Stimulated activated CD4-positive, alpha-beta T cell treated with anti-CD3 and anti-CD28 coated beads, Interleukin-2, amount 100 ng/mL, for 24 hours (primary cell): ENCODE data around the gene CSF2RB.

Experiments
- DNase-seq, 2 donors: peaks; one replicate each; pipeline ENCODE4 v3.0.0-alpha.2; 2020

Gene CSF2RB

DNA sequence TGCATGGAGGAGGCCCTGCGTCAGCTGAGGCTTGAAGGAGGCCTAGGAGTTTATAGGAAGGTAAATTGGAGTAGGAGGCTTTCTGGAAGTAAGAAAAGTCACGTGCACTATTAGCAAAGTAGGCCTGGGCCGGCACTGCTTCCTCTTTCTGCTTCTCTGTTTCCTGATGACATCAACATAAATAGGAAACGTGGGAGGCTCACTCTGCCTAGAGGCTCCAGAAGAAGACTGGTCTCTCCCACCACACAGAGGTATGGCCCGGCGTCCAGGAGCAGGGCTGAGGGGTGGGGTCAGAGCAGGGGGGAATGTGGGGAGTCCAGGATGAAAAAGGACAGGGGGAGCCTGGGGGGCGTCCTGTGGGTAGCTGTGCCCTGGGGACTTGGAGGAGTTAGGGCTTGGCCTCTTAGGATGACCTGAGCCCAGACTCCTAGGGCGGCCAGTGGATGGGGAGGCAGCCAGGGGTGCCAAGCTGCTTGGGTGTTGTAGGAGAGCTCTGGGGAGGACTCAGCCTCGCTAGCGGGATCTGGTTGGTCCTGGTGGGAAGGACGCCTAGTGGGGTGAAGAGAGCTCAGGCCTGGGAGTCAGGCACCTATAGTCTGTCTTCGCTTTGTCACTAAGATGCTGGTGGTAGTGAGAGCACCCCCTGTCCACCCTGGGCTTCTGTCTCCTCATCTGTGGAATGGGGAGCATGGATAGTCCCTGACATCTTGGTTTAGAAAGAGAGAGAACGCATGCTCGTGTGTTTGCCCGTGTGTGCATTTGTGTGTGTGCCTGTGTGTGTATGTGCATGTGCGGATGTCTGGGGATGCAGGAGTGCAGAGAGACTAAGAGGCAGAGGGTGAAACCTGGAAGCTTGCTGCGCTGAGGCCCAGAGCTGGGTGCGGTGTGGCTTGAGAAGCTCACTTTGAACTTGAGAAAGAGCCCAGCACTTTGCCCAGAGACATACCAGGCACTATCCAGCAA, at the start of gene CSF2RB:
Gene CSF2RB (plus strand): TSS at position 202 of the 963 bp plus-strand sequence. CDS start 8,580 bp downstream, outside the sequence.
- no peak for DNase-seq

- DNase-seq: no peak
Observed at GRCh38 chr22:36863979-36864378, 49.4 kb upstream of the CSF2RB start.

DNA sequence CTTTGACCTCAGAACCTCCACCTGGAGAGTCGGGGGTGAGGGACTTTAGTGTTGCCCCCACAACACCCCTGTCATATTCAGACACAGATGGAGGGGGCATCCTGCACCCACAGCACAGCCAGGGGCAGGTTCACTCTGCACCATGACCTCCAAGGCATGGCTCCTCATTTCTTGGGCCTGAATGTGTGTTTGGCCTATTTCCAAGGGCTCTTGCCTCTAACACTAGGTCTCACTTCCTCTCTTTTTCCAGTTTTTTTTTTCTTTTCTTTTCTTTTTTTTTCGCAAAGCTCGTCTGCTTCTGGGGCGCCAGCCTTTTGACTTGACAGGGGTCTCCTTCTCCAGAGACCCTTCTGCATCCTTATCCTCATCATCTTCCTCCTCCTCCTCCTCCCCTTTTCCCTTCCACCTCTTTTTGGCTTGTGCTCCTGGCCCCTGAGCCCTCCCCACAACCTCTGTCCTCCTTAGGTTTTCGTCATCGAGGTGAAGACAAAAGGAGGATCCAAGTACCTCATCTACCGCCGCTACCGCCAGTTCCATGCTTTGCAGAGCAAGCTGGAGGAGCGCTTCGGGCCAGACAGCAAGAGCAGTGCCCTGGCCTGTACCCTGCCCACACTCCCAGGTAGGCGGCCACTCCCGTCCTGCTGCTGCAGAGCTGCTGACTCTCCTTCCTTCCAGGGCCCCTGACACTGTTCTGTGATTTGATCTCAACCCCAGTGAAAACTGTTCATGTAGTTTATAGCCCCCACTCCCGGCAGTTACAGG, 48.8 kb upstream of the CSF2RB start:
- no peak for DNase-seq

DNA sequence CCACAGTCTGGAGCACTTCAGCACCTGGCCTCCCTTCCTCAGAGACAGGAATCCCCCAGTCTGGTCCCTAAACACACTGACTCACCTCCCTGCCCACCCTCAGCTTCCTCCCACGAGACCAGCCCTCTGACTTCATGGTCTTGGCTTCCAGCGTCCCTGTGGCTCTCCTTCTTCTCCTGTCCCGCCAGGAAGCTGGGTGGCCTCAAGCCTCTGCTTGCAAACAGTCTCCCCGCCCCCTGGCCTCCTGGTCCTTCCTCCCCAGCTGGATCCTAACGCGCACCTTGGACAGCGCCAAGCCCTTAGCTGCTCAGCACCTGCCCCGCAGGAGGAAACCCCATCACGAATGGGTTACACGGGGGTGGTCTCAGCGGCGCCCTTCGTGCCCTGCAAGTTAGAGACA, 48.1 kb upstream of the CSF2RB start:
- no peak for DNase-seq

DNA sequence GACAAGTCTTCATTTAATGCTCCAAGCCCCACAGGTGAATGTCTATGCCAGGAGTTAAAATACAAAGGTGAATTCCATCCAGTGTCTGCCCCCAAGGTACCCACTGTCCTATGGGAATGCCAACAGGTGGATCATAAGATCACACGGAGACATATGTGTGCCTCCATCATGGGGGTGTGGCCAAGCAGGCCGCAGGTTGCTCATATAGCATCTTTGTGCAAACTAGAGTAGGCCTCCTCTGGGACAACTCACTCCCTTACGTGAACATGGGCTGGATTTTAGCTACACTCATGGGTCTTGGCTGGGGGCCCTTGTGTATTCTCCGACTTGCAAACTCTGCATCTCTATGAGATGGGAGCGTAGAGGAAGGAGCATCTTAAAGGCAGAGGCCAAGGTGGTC, 45.7 kb upstream of the CSF2RB start:
- no peak for DNase-seq

DNA sequence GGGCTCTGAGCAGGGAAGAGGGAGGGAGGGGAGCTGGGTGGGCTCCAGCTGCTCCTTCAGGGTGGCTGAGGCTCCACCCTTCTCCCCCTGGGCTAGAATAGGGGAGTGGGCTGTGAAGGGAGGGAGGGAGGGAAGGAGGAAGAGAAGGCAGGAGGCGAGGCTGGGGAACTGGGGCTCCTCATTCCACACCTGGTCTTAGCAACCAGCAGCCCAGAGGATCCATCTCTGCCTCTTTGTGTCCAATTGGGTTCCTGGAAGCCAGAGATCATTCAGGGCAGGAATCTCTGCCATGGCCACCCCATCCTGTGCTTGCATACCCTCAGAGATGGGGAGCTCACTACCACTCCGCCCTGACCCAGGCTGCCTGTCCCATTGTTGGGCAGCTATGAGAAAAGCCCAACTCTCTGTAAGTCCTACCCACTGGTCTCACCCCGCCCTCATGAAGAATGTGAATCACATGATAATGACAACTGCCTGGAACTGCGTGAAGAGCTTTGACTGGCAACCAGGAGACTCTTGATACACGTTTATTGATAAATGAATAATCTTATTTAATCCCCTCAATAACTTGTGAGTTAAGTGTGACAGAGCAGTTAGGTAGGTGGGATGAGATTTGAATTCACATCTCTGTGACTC, 44.8 kb upstream of the CSF2RB start:
- DNase-seq: no peak

GRCh38 chr22:36870250-36870649, 43.2 kb upstream of the CSF2RB start:
- DNase-seq: no peak

GRCh38 chr22:36871669-36872081, 41.8 kb upstream of the CSF2RB start:
- DNase-seq: no peak

DNA sequence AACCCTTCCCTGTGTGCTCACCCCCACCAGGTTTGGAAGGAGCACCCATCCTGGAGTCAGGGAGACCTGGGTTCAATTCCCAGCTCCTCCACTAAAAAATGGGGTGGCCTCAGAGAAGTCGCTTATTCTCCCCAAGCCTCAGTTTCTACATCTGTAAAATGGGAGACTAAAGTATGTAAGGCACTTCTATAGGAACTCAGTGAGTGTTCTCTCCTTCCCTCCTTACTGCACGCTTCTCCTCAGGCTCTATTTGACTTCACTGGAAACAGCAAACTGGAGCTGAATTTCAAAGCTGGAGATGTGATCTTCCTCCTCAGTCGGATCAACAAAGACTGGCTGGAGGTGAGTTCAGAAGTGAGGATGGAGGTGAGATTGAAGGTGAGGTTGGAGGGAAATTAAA, 41.3 kb upstream of the CSF2RB start:
- no peak for DNase-seq

DNA sequence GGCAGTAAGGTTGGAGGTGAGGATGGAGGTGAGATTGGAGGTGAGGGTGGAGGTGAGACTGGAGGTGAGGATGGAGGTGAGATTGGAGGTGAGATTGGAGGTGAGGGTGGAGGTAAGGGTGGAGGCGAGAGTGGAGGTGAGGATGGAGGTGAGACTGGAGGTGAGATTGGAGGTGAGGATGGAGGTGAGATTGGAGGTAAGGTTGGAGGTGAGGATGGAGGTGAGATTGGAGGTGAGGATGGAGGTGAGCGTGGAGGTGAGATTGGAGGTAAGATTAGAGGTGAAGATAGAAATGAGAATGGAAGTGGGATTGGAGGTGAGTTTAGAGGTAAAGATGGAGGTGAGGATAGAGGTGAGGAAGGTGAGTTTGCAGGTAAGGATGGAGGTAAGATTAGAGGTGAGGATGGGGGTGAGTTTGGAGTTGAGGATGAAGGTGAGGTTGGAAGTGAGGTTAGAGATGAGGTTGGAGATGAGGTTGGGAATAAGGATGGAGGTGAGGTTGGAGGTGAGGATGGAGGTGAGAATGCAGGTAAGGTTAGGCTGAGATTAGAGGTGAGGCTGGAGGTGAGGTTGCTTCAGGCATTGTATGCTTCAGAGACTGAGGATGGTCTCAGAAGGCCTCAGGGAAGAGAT, 40.4 kb upstream of the CSF2RB start:
- no peak for DNase-seq

DNA sequence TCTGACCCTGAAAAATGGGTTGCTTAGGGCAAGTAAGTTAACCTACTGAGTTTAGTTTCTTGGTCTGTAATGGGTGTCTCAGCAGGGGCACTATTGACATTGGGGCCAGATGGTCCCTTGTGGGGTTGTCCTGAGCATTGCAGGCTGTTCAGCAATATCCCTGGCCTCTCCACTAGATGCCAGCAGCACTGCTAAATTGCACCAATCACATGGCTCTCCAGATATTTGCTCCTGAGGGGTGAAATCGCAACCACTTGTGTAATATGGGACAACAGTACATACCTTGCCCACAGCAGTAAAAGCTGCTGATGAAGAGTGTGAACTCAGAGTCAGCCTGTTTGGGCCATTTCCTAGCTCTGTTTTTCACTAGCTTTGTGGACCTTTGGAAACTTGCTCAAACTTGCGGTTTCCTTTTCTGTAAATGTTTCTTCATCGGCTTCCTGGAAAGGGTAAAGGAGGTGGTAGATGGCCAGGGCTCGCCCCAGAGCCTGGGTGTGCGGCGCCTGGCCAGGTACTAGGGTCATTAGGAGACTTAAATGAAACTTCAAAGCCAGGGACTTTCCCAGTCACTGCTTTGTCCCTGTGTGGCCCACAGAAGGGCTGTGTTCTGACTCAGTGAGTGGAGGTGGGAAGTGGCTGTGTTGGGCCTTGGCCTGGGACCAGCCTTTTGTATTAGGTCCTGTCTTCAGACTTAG, 39.7 kb upstream of the CSF2RB start:
- DNase-seq: peak; percentile 34 to 44

GRCh38 chr22:36874309-36874696, 39.1 kb upstream of the CSF2RB start:
- no peak for DNase-seq

DNA sequence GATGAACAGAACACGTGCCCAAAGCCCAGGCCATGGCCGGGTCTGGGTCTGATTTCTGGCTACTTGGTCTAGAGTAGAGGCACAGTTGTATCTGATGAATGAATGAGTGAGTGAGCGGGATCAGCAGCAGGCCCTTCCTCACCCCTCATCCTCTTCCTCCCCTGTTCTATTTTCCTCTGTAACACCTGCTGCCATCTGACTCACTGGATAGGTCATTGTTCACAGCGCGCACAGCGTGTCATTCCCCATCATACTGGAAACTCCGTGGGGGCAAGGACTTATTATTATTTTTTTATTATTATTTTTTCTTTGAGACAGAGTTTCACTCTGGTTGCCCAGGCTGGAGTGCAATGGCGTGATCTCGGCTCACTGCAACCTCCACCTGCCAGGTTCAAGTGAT, 38.7 kb upstream of the CSF2RB start:
- DNase-seq: no peak

DNA sequence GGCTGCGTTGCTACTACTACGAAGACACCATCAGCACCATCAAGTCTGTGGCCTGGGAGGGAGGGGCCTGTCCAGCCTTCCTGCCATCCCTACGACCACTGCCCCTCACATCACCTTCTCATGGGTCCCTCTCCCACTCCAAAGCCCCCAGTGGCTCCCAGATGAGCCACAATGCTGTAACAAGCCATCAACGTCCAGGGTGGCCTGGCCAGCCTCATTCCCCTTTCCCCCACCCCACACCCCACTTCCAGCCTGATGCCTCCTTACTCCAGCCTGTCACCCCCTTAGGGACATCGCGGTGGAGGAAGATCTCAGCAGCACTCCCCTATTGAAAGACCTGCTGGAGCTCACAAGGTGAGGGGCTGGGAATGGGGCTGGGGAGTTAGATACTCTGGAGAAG, 37.7 kb upstream of the CSF2RB start:
- DNase-seq: no peak

GRCh38 chr22:36879775-36880174, 33.7 kb upstream of the CSF2RB start:
- no peak for DNase-seq

- no peak for DNase-seq
Observed at GRCh38 chr22:36881504-36882245, 31.8 kb upstream of the CSF2RB start.

- no peak for DNase-seq
Observed at GRCh38 chr22:36884349-36885158, 28.9 kb upstream of the CSF2RB start.

DNA sequence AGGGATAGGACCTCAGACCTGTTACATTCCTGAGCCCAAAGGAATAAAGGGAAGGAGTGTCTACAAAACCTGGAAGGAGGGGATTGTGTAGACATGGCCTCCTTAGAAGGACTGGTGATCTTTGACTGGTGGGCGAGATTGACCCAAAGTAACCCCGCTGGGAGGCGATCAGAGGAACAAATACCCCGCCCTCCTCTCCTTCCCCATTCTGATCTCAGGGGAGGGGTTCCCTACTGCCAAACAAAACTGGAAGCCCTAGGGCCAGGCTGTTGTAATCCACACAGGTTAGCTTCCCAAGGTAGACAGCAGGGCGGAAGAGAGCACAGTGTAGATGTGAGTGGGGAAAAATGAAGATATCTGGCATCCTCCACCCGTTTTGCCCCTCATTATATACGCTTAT, 28.0 kb upstream of the CSF2RB start:
- no peak for DNase-seq

GRCh38 chr22:36886016-36886415, 27.4 kb upstream of the CSF2RB start:
- DNase-seq: no peak

DNA sequence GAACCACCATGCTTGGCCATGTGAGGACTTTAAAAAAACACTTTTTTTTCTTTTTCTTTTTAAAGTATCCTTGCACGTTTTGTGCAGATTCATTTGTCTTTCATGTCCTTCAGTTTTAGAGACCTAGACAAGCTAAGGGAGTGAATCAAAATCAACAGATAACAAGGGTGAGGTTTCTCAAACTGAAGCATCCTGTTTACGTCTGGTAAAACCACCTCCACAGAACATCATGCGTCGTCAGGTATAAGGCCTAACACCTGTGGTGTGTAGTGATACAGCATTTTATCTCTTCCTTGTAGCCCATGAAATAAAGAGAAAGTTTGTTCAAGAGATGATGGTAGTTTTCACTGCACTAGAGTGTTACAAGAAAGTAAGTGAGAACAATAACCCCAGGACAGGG, 26.3 kb upstream of the CSF2RB start:
- no peak for DNase-seq

- DNase-seq: no peak
Observed at GRCh38 chr22:36891646-36892045, 21.8 kb upstream of the CSF2RB start.
